MCF 10A (cell line): Measurements from ENCODE around the gene ADAM15. TPM values are rescaled to one million over a fixed set of nuclear protein-coding genes. Genes with fewer than 3 reads are reported as not detected.

ENCODE experiments used
- BruUV-seq: library from RNA; stranded (reverse); fragments of 400-500 nt; replicated peaks from 2 replicates; lab custom pipeline; 2021; lab: Mats Ljungman, UMichigan
- CTCF ChIA-PET: fragments of 300-600 bp; sonication (Branson Sonifier 250); formaldehyde crosslinking; extraction: SDS; loops from one replicate; lab custom pipeline; 2021; ENCODE audit warnings: antibody characterized with exemption, inconsistent platforms; lab: Yijun Ruan, JAX
- POLR2A ChIA-PET: fragments of 300-600, 350-650 bp; sonication (Branson Sonifier 250); formaldehyde crosslinking; extraction: SDS; loops from one replicate; lab custom pipeline; 2020; ENCODE audit warnings: antibody characterized with exemption, inconsistent platforms; lab: Yijun Ruan, JAX
- DNase-seq: peaks from one replicate; pipeline ENCODE4 v3.0.0-alpha.2; 2018; ENCODE audit not compliant: unreplicated experiment
- H3K27ac Mint-ChIP-seq: one replicate; pipeline ENCODE4 v1.8.0; 2022; ENCODE audit warnings: mild to moderate bottlenecking, low read depth, mixed read lengths; ENCODE audit not compliant: unreplicated experiment
- H3K27me3 Mint-ChIP-seq: one replicate; pipeline ENCODE4 v1.8.0; 2022; ENCODE audit warnings: mixed read lengths; ENCODE audit not compliant: insufficient read depth, unreplicated experiment
- H3K36me3 Mint-ChIP-seq: one replicate; pipeline ENCODE4 v1.8.0; 2022; ENCODE audit warnings: mild to moderate bottlenecking, moderate library complexity, mixed read lengths; ENCODE audit not compliant: insufficient read depth, unreplicated experiment
- H3K4me1 Mint-ChIP-seq: one replicate; pipeline ENCODE4 v1.8.0; 2022; ENCODE audit warnings: mixed read lengths; ENCODE audit not compliant: insufficient read depth, unreplicated experiment
- H3K4me3 Mint-ChIP-seq: one replicate; pipeline ENCODE4 v1.8.0; 2022; ENCODE audit warnings: mild to moderate bottlenecking, moderate library complexity, mixed read lengths; ENCODE audit not compliant: unreplicated experiment
- H3K9me3 Mint-ChIP-seq: one replicate; pipeline ENCODE4 v1.8.0; 2022; ENCODE audit warnings: mixed read lengths; ENCODE audit not compliant: unreplicated experiment
- CTCF ChIP-seq: fragments of 200-600 bp; IDR thresholded peaks from one replicate; pipeline ENCODE4 v1.8.0; 2022; ENCODE audit warnings: antibody characterized with exemption, mild to moderate bottlenecking; ENCODE audit not compliant: unreplicated experiment
- intact Hi-C: fragments of 100-400 bp; cut with micrococcal nuclease; formaldehyde crosslinking; loops from 2 replicates; pipeline ENCODE4 v1.14.1; 2022
- total RNA-seq: library from RNA; stranded (reverse); gene quantifications from 2 replicates; pipeline ENCODE4 v1.2.3, GENCODE V29; 2022

Gene ADAM15
- total RNA-seq, 1 experiment from 2014 or later, result 385 TPM

GRCh38 chr1:155037043-155037442, 14.1 kb upstream of the ADAM15 start:
- Mint-ChIP-seq H3K27me3 (no peaks in the 10 kb centered on the region), H3K36me3 (no peaks in the 10 kb centered on the region), H3K27ac (peak overlapping the region; percentile 79), H3K4me1 (peaks cover 33% of the 10 kb centered on the region), H3K9me3 (no peaks in the 10 kb centered on the region), H3K4me3 (no peak overlapping the region)
- BruUV-seq, result no TSS peak
- POLR2A ChIA-PET, result interaction anchor here (0.6 to 9.7 kb wide), 16 partner anchors 10 to 1341 kb away, joined by 3 to 275 read pairs (median 13); partner anchors contain the start of genes CKS1B, FLAD1, LENEP and PBXIP1
- intact Hi-C loops, result no loop called here
- DNase-seq, result no peak
- no peak for TF ChIP-seq CTCF
- CTCF ChIA-PET, result interaction anchor here (0.5 to 23.3 kb wide), 7 partner anchors 9 to 54 kb away, joined by 3 to 390 read pairs (median 4); partner anchors contain the start of genes ADAM15 and EFNA4

- no peaks in the 10 kb centered on the region for H3K27me3 Mint-ChIP-seq
- no peak for TF ChIP-seq CTCF
- ChIA-PET CTCF (interaction anchor here (0.6 to 23.3 kb wide), 18 partner anchors 8 to 1520 kb away, joined by 3 to 390 read pairs (median 6); partner anchors contain the start of genes ADAM15, EFNA4 and FLAD1), POLR2A (interaction anchor here (0.6 to 9.7 kb wide), 30 partner anchors 9 to 818 kb away, joined by 3 to 275 read pairs (median 8); partner anchors contain the start of genes ADAM15, CKS1B, EFNA3 and EFNA4)
- peak overlapping the region; percentile 15 for H3K4me3 Mint-ChIP-seq
- H3K27ac Mint-ChIP-seq, result peak overlapping the region; percentile 79
- peaks cover 33% of the 10 kb centered on the region for H3K4me1 Mint-ChIP-seq
- H3K36me3 Mint-ChIP-seq, result no peaks in the 10 kb centered on the region
- H3K9me3 Mint-ChIP-seq, result no peaks in the 10 kb centered on the region
- no TSS peak for BruUV-seq
- no peak for DNase-seq
- intact Hi-C loops, result loop anchor here (2.0 kb wide), 1 partner anchor 21 kb away; no protein-coding TSS in a partner anchor
These were observed 13.2 kb upstream of the ADAM15 start for GRCh38 chr1:155037851-155038441.

- ChIA-PET CTCF (interaction anchor here (0.6 to 23.3 kb wide), 27 partner anchors 8 to 1521 kb away, joined by 3 to 390 read pairs (median 4); partner anchors contain the start of genes ADAM15, EFNA4, FLAD1 and SHC1), POLR2A (interaction anchor here (0.6 to 9.7 kb wide), 39 partner anchors 8 to 818 kb away, joined by 3 to 275 read pairs (median 7); partner anchors contain the start of genes ADAM15, CKS1B, EFNA3 and EFNA4)
- peak overlapping the region; percentile 79 for H3K27ac Mint-ChIP-seq
- H3K9me3 Mint-ChIP-seq, result no peaks in the 10 kb centered on the region
- H3K36me3 Mint-ChIP-seq, result no peaks in the 10 kb centered on the region
- peaks cover 37% of the 10 kb centered on the region for H3K4me1 Mint-ChIP-seq
- DNase-seq, result peak; percentile 97
- no peaks in the 10 kb centered on the region for H3K27me3 Mint-ChIP-seq
- peak overlapping the region; percentile 15 for H3K4me3 Mint-ChIP-seq
- TF ChIP-seq CTCF, result no peak
- no TSS peak for BruUV-seq
- intact Hi-C loops, result loop anchor here (2.0 kb wide), 1 partner anchor 22 kb away; no protein-coding TSS in a partner anchor
These were observed 12.4 kb upstream of the ADAM15 start for GRCh38 chr1:155038602-155039307.
